Neural crest cell (in vitro differentiated cells): ENCODE results near the gene PPP1R15B. TPM values are rescaled to one million over a fixed set of nuclear protein-coding genes. Genes with fewer than 3 reads are reported as not detected.
A peak's percentile ranks its signal among the peaks of the same experiment; 100 is the strongest.

Experiments
- DNase-seq: peaks from one replicate; pipeline ENCODE4 v3.0.0; 2021; ENCODE audit warnings: low read depth, mixed read lengths, low spot score
- H3K27ac Mint-ChIP-seq: one replicate; pipeline ENCODE4 v1.8.0; 2021; ENCODE audit warnings: mild to moderate bottlenecking, mixed read lengths; ENCODE audit not compliant: unreplicated experiment
- H3K27me3 Mint-ChIP-seq: 2 replicates; pipeline ENCODE4 v1.8.0; 2021; ENCODE audit warnings: low read depth, mild to moderate bottlenecking, mixed read lengths
- H3K36me3 Mint-ChIP-seq: 2 replicates; pipeline ENCODE4 v1.8.0; 2021; ENCODE audit warnings: low read depth, mild to moderate bottlenecking, mixed read lengths
- H3K4me1 Mint-ChIP-seq: 2 replicates; pipeline ENCODE4 v1.8.0; 2021; ENCODE audit warnings: mixed read lengths
- H3K4me3 Mint-ChIP-seq: one replicate; pipeline ENCODE4 v1.8.0; 2021; ENCODE audit warnings: mild to moderate bottlenecking, mixed read lengths
- H3K9me3 Mint-ChIP-seq: 2 replicates; pipeline ENCODE4 v1.8.0; 2021; ENCODE audit warnings: mixed read lengths
- CTCF ChIP-seq: fragments of 200-600 bp; sonication (generic); conservative IDR thresholded peaks from 2 replicates; pipeline ENCODE4 v1.5.0; 2021; ENCODE audit warnings: antibody characterized with exemption, mild to moderate bottlenecking
- total RNA-seq: library from RNA; stranded (reverse); gene quantifications from 2 replicates; pipeline ENCODE4 v1.2.1, GENCODE V29; 2021

PPP1R15B gene
- total RNA-seq, 1 donor from 2014 or later, result 46.6 TPM

GRCh38 chr1:204416589-204417073, 5.0 kb upstream of the PPP1R15B start:
- no peak for TF ChIP-seq CTCF
- no peak for DNase-seq
- peaks cover 35% of the 10 kb centered on the region for H3K4me1 Mint-ChIP-seq
- H3K27me3 Mint-ChIP-seq, result no peaks in the 10 kb centered on the region
- H3K4me3 Mint-ChIP-seq, result no peak overlapping the region
- no peak overlapping the region for H3K27ac Mint-ChIP-seq
- H3K36me3 Mint-ChIP-seq, result peaks cover 5% of the 10 kb centered on the region
- H3K9me3 Mint-ChIP-seq, result no peaks in the 10 kb centered on the region

GRCh38 chr1:204415351-204415750, 3.7 kb upstream of the PPP1R15B start:
- TF ChIP-seq CTCF, result no peak

GRCh38 chr1:204414016-204414415, 2.4 kb upstream of the PPP1R15B start:
- peaks cover 33% of the 10 kb centered on the region for H3K4me1 Mint-ChIP-seq
- no peak overlapping the region for H3K27ac Mint-ChIP-seq
- DNase-seq, result no peak
- no peaks in the 10 kb centered on the region for H3K9me3 Mint-ChIP-seq
- peak overlapping the region; percentile 73 for H3K4me3 Mint-ChIP-seq
- peaks cover 3% of the 10 kb centered on the region for H3K36me3 Mint-ChIP-seq
- TF ChIP-seq CTCF, result no peak
- no peaks in the 10 kb centered on the region for H3K27me3 Mint-ChIP-seq

More at GRCh38 chr1:204415351-204415750, 3.7 kb upstream of the PPP1R15B start:
- no peaks in the 10 kb centered on the region for H3K27me3 Mint-ChIP-seq
- H3K4me3 Mint-ChIP-seq, result no peak overlapping the region
- no peak for DNase-seq
- no peak overlapping the region for H3K27ac Mint-ChIP-seq
- H3K9me3 Mint-ChIP-seq, result no peaks in the 10 kb centered on the region
- H3K36me3 Mint-ChIP-seq, result peaks cover 5% of the 10 kb centered on the region
- peaks cover 33% of the 10 kb centered on the region for H3K4me1 Mint-ChIP-seq

GRCh38 chr1:204413170-204413535, 1.5 kb upstream of the PPP1R15B start:
- Mint-ChIP-seq H3K9me3 (no peaks in the 10 kb centered on the region), H3K4me1 (peaks cover 42% of the 10 kb centered on the region), H3K4me3 (peak overlapping the region; percentile 73), H3K27me3 (no peaks in the 10 kb centered on the region), H3K27ac (peak overlapping the region; percentile 94), H3K36me3 (peaks cover 3% of the 10 kb centered on the region)
- DNase-seq, result no peak
- no peak for TF ChIP-seq CTCF

GRCh38 chr1:204410688-204411450, 748 bp downstream of the PPP1R15B start:
- peaks cover 49% of the 10 kb centered on the region for H3K4me1 Mint-ChIP-seq
- peak overlapping the region; percentile 99 for H3K27ac Mint-ChIP-seq
- no peak for DNase-seq

More at GRCh38 chr1:204410688-204411450, 748 bp downstream of the PPP1R15B start:
- Mint-ChIP-seq H3K27me3 (no peaks in the 10 kb centered on the region), H3K9me3 (no peaks in the 10 kb centered on the region), H3K36me3 (peaks cover 3% of the 10 kb centered on the region), H3K4me3 (peak overlapping the region; percentile 98)
- no peak for TF ChIP-seq CTCF
